RPMI7951 (cell line): ENCODE results near the gene FTSJ3. TPM values are rescaled to one million over a fixed set of nuclear protein-coding genes. Genes with fewer than 3 reads are reported as not detected.
"Not testable (repeated sequence)": the region's sequence is repeated elsewhere in the genome, so short reads cannot be mapped to it uniquely, and the experiment has no call there.

Experiments
- DNase-seq: peaks from one replicate; pipeline ENCODE4 v3.0.0-alpha.2; 2012; ENCODE audit warnings: low read depth
- total RNA-seq: library from RNA; depleted of rRNA; stranded (reverse); fragments of >200 nt; shearing (Covaris generic); gene quantifications from 2 replicates; pipeline ENCODE4 v1.2.3, GENCODE V29; 2014

Gene FTSJ3
- total RNA-seq, 1 experiment from 2014 or later = 49.5 TPM

DNA sequence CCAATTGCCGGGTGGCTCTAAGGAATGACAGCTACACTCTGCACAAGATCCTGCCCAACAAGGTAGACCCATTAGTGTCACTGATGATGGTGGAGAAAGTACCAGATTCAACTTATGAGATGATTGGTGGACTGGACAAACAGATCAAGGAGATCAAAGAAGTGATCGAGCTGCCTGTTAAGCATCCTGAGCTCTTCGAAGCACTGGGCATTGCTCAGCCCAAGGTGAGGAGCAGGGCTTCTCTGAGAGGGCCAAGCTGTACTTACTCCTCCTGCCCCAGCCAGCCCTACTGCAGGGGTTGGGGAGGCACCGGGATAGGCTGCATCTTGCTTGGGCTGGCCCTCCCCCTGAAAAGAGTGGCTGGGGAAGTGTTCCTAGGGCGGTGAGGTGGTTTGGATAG lies 2.8 kb upstream of the FTSJ3 start:
- DNase-seq = no peak

GRCh38 chr17:63828936-63829335 lies 1.5 kb upstream of the FTSJ3 start:
- DNase-seq = no peak

DNA sequence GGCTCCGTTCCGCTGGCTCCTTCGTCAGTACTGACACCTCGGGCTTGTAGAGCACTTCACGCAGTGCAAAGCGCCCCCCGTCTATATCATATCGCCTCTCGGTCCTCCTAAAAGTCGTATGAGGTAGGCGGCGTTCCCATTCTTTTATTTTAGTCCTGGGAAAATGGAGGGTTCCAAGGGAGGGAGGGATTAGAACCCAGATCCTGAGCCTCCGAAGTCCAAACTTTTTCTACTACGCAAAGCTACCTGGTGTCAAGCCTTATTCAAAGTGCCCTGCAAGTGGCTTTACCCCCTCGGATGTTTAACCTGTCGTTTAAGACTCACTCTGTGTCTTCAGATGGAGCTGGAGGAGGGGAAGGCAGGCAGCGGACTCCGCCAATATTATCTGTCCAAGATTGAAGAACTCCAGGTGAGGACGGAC lies 348 bp upstream of the FTSJ3 start:
- no peak for DNase-seq

DNA sequence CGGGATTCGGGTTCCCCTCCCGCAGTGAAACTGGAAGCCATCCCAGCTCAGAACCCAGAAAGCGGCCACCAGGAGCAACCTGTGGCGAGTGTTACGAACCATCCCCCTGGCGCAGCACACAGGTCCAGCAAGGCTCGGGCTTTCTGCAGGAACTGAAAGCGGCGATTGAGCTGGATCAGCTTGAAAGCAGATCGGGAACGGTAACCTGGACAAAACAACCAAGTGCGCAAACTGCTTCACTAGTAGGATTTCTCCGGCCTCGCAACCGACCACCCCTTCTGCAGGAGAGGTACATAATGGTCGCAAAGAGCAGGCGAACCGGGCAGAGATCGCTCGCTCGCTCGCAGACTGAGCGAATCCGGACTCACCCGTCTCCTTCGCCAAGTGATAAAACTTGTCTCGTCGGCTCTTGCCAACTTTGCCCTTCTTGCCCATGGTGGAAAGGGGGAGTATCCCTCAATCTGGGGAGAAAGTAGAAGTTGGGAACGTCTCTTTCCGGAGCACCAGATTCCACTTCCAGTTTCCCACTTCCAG lies 928 bp downstream of the FTSJ3 start:
- DNase-seq = peak; percentile 12

DNA sequence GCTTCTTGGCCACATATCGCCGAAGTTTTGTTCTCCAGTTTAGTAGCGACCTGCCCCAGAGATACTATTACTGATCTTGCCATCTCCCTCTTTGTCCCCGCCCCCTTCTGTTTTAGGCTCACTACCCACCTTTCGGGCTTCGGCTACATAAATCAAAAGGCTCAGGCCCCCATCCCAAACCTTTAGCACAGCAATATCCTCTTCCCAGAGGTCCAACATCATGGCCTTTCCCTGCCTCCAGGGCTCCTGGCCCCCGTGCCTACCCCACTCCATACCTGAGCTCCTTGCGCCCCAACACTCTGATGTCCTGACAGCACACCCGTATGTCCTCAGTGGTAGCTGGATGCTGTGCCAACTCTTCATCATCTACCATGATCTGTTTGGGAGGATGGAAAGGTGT lies 3.1 kb downstream of the FTSJ3 start:
- DNase-seq = no peak

- DNase-seq = no peak
These were observed 3.7 kb downstream of the FTSJ3 start for GRCh38 chr17:63823659-63824331.

DNA sequence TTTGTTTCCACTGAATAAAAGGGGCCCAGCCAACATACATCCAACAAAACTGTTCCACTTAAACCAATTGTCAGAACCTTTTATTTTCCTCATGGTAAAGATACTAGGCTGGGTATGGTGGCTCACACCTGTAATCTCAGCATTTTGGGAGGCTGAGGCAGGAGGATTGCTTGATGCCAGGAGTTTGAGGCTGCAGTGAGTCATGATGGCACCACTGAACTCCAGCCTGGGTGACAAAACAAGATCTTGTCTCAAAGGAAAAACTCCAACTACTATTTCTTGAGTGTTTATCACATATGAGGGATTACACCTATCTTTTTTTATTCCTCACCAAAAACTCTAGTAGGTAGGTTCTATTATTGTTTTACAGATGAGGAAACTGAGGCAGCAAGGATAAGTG lies 4.9 kb downstream of the FTSJ3 start:
- no peak for DNase-seq

- DNase-seq = no peak
These were observed 5.7 kb downstream of the FTSJ3 start for GRCh38 chr17:63821804-63822203.

GRCh38 chr17:63820963-63821561 lies 6.4 kb downstream of the FTSJ3 start:
- no peak for DNase-seq

DNA sequence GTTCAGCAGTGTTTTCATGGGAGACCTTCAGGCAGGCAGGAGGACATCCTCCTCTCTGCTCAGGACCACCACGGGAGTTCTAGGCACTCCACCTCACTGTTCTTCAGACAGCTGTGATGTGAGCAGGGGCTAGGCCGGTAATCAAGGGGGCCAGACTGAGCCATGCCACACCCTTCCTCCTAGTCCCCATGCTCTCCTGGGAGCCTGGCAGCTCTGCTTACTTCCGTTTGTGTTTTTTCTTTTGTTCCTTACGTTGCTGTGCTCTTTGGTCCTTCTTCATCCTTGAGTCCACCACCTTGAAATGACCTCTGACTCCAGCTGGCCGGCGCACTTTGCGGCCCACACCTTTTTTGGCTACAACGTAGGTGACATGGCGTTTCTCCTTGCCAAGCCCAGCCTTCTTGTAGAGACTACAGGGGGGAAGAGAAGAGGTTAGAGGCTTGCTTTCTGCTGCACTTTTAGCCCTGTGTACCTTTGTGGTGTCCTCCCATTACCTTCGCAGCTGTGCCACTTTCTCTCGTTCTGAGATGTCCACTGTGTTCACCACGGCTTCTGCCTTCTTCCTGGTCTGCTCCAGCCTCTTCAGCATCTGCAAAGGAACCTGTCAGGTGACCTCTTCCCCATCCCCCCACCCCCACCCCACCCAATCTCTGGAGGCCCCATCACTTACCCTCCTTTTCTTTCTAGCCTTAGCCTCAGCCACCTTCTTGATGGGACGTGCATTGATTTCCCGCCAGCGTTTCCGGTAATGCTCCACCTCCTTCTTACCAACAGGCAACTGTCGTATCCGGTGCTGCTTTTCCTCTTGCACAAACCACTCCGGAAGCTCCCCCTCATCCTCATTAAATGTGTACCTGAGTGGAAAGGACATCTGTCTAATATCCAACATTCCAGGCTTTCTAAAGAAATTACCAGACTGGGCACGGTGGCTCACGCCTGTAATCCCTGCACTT lies 7.6 kb downstream of the FTSJ3 start:
- no peak for DNase-seq

- no peak for DNase-seq
These were observed 8.3 kb downstream of the FTSJ3 start for GRCh38 chr17:63819131-63819530.

DNA sequence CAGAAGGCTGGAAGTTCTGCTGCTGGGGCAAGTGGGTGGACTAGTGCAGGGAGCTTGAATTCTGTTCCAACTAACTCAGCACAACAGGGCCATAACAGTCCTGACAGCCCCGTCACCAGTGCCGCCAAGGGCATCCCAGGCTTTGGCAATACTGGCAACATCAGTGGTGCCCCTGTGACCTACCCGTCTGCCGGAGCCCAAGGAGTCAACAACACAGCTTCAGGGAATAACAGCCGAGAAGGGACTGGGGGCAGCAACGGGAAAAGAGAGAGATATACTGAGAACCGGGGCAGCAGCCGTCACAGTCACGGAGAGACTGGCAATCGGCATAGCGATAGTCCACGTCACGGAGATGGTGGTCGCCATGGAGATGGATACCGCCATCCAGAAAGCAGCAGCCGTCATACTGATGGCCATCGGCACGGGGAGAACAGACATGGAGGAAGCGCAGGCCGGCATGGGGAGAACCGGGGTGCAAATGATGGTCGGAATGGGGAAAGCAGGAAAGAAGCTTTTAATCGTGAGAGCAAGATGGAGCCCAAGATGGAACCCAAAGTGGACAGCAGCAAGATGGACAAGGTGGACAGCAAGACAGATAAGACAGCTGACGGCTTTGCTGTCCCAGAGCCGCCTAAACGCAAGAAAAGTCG lies 9.6 kb downstream of the FTSJ3 start:
- no peak for DNase-seq

DNA sequence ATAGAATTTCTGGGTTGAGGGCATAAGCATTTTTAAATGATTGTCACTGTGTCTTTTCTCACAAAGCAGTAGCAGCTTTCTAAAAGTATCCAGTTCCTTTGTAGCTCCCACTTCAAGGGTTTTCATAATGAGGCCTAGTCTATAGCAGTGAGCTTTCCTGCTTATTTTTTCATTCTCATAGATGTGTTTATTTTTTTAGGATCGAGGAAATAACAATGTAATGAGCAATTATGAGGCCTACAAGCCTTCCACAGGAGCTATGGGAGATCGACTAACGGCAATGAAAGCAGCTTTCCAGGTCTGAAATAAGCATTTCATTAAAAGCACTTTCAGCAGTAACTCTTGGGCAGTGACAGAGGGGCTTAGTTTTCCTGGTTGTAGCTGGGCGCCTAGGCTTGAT lies 10.8 kb downstream of the FTSJ3 start:
- no peak for DNase-seq

DNA sequence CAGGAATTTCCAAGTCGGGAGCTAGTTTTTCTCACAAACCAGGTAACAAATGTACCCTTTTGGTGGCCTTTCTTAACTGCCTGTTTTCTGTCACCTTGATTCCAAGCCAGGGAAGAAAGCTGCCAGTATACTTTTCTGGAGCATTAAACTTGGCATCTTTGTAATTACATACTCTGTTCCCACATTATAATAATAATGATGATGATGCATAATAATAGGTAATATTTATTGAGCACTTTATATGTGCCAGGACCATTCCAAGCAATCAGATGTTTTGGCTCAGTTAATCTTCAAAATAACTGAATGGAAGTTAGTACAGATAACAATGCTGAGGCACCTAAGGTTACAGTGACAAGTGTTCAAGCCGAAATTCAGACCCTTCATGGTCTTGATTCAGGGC lies 11.3 kb downstream of the FTSJ3 start:
- no peak for DNase-seq

GRCh38 chr17:63809970-63810369 lies 17.5 kb downstream of the FTSJ3 start:
- DNase-seq = no peak

- DNase-seq = no peak
These were observed 21.9 kb downstream of the FTSJ3 start for GRCh38 chr17:63805591-63805990.

GRCh38 chr17:63804328-63804727 lies 23.1 kb downstream of the FTSJ3 start:
- no peak for DNase-seq

DNA sequence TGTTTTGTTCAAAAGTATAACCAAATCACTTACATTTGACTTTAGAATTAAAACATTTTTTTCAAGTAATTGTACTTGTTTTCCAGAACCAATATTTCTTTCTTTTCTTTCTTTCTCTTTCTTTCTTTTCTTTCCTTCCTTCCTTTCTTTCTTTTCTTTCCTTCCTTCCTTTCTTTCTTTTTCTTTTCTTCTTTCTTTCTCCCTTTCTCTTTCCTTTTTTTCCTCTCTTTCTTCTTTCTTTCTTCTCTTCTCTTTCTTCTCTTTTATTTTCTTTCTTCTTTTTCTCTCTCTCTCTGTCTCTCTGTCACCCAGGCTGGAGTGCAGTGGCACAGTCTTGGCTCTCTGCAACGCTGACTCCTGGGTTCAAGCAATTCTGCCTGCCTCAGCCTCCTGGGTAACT lies 26.7 kb downstream of the FTSJ3 start:
- no peak for DNase-seq

DNA sequence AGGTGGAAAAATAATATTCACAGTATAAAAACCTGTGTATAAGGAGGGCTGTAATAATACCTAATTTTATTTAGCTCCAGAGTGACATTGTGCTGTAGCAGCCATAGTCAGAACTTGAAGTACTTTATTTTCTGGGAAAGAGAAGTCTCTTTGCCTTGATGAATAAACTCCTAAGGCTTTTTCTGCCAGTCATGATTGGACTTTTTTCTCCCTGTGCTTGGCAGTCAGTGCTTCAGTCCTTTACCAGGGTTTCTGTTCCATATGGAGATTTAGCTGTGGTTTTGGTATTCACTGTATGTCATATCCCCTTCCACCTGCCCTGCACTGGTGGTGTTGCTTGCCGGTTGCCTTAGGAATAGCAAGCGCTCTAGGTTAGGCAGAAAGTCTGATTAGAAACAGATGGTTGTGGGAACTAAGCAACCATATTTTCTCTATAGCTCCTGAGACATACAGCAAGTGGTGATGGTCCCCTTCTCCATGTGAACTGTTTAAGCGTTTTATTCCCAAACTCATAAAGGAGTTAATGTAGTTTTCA lies 28.8 kb downstream of the FTSJ3 start:
- DNase-seq = peak; percentile 6

- DNase-seq = not testable (repeated sequence)
These were observed 31.1 kb downstream of the FTSJ3 start for GRCh38 chr17:63796375-63796774.

DNA sequence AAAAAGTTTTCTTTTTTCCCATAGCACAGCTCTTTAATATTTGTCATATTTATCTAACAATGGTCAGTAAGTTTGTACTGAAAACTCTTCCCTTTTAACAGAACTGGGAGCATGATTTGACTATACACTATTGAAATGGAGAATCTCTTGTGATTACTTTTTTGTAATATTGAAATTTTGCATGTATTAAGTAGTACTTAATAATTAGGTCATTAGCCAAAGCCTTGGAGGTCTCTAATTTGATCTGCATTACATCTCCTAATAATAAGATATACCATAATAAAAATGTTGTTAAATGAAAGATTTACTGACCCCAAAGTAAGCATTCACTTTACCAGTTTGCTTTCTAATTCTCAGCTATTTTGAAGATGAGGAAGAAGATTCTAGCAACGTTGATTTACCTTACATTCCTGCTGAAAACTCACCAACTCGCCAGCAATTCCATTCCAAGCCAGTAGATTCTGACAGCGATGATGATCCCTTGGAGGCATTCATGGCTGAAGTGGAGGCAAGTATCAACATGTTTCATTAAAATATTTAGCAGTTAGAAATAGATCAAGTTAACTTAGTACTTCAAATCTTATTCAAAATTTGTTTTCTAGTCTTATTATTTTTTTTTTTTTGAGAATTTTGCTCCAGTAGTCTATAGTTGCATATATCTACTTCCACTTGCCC lies 35.3 kb downstream of the FTSJ3 start:
- DNase-seq = no peak
